Activated CD8-positive, alpha-beta memory T cell treated with anti-CD3 and anti-CD28 coated beads, Interleukin-2, amount 50 U/mL, for 24 hours (primary cell): ENCODE results near the gene IRAK1.

Experiments
- DNase-seq: peaks from one replicate; pipeline ENCODE4 v3.0.0-alpha.2; 2020; ENCODE audit errors: extremely low read depth

IRAK1 gene

GRCh38 chrX:154019061-154019621 lies 561 bp downstream of the IRAK1 start:
- no peak for DNase-seq

DNA sequence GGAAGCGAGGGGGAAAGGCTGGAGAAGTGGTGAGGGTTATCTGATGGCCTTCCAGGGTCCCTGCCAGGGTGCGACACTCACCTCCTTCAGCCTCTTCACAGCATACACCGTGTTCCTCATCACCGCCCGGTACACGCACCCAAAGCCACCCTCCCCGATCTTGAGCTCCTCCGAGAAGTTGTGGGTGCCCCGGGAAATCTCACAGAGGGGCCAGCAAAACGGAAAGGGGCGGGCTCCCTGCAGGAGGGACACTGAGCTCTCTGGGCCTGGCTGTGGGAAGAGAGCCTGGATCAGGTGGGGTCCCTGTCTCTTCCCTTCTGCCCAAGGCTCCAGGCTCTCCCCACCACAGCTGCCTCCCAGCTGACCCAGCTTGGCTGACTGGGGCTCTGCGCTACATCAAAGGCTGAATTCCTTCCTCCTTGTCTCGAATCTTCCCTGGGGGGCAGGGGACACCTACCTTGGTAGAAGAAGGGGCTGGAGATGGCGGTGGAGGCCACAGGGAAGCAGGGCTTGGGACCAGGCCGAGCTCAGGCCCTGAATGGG lies 1.1 kb downstream of the IRAK1 start:
- no peak for DNase-seq

- no peak for DNase-seq
Observed at GRCh38 chrX:154017766-154018517, 1.8 kb downstream of the IRAK1 start.

- DNase-seq: no peak
Observed at GRCh38 chrX:154016366-154017076, 3.2 kb downstream of the IRAK1 start.

- DNase-seq: no peak
Observed at GRCh38 chrX:154015581-154016264, 4.0 kb downstream of the IRAK1 start.

DNA sequence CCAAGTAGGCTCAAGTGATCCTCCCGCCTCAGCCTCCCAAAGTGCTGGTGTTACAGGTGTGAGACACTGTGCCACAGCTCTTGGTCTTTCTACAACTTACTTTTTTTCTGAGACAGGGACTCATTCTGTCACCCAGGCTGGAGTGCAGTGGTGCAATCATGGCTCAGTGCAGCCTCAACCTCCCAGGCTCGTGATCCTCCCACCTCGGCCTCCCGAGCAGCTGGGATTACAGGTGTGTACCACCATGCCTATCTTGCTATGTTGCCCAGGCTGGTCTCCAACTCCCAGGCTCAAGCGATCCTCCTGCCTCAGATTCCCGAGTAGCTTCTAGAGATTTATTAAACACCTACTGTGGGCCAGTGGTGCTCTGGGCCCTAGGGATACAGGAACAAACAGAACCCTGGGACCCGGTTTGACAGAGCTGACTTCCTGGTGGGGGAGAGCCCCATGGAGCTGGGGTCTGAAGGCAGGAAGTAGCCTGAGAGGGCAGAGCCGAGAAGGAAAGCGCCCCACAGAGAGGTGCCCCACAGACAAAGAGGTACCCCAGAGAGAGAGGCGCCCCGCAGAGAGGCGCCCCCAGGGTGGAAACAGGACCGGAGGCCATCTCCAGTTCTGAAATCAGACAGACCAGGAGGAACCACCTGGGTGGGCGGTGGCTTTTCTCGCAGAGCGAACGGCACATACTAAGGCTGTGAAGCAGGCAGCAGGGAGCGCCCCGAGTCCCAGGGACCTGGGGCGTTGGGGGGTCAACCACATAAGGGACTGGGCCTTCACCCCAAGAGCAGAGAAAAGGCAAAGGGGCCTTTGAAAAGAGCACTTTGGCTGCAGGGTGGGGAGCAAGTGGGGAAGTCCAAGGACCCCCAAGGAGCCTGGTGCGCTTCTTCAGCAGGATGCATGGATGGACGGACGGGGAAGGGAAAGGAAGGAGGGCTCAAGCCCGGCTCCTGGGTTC lies 5.0 kb downstream of the IRAK1 start:
- DNase-seq: no peak

- no peak for DNase-seq
Observed at GRCh38 chrX:154013614-154014360, 5.9 kb downstream of the IRAK1 start.

DNA sequence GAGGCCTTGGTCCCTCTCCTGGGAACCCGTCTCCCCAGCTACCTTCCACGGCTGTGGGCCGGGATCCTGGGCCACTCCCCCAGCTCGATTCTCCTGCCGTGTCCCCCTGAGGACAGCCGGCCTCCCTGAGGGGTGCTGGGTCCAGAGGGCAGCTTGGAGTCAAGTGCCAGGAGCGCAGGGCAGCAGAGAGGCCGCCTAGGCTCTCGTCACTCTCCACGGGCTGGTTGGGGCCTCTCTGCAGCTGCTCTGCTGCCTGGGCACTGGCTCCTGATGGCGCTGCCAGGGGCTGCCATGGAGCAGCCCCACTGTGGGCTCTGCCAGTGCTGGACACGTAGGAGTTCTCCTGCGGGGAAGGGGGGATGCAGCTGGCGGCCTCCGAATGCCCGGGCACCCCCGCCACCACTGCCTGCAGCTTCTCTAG lies 6.7 kb downstream of the IRAK1 start:
- DNase-seq: no peak

GRCh38 chrX:154012336-154012991 lies 7.2 kb downstream of the IRAK1 start:
- DNase-seq: no peak

GRCh38 chrX:154011376-154012335 lies 8.0 kb downstream of the IRAK1 start:
- DNase-seq: no peak

- DNase-seq: no peak
Observed at GRCh38 chrX:154010330-154011087, 9.2 kb downstream of the IRAK1 start.

- DNase-seq: no peak
Observed at GRCh38 chrX:154008521-154008920, 11.2 kb downstream of the IRAK1 start.

DNA sequence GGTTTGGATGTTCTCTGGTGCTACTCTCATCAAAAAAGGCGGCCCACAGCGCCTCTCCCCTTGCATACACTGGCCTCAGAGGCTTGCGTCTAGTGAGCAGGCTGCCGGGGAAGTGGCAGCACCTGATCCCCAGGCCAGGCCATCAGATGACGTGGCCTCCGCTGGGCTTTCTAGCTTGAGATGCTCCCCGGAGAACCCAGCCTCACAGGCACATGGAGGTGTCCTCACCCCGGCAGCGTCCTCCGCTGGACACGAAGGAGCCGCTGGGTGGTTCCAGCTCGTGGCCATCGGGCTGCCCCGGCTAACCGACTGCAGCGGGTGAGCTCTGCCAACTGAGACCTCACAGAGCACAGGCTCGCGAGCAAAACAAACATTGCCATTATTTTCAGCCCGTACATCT lies 12.8 kb downstream of the IRAK1 start:
- no peak for DNase-seq

GRCh38 chrX:154004315-154004714 lies 15.4 kb downstream of the IRAK1 start:
- DNase-seq: no peak

GRCh38 chrX:154002215-154002719 lies 17.4 kb downstream of the IRAK1 start:
- DNase-seq: no peak

DNA sequence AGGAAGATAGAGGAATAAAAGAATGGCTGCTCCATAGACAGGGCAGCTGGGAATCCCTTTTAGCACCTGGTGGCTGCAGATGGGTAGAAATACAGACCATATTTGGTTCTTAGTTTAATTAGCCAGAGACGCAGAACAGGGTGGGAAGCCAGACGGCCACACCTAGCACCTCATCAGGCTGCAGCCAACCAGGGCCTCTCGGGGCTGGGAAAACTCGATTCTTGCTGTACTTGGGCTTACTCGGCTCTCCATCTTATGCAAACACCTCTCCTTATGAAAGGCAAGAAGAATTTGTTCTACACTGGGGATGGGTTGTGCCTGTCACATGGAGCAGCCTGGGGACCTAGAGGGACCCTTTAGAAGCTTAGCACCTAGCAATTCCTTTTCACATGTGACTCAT lies 19.7 kb downstream of the IRAK1 start:
- no peak for DNase-seq

- no peak for DNase-seq
Observed at GRCh38 chrX:153999359-154000037, 20.2 kb downstream of the IRAK1 start.
